Measurements from ENCODE around the gene TMPRSS6.

The TMPRSS6 gene

GRCh38 chr22:37112084-37112728, 2.7 kb upstream of the TMPRSS6 start:
- no peak for DNase-seq

- DNase-seq, result no peak
Measured at GRCh38 chr22:37111156-37111717, 1.7 kb upstream of the TMPRSS6 start.

GRCh38 chr22:37107816-37108621, 1.5 kb downstream of the TMPRSS6 start:
- DNase-seq, result no peak

- no peak for DNase-seq
Measured at GRCh38 chr22:37105990-37106389, 3.5 kb downstream of the TMPRSS6 start.

GRCh38 chr22:37105154-37105553, 4.4 kb downstream of the TMPRSS6 start:
- no peak for DNase-seq

- no peak for DNase-seq
Measured at GRCh38 chr22:37103656-37104452, 5.7 kb downstream of the TMPRSS6 start.

- DNase-seq, result no peak
Measured at GRCh38 chr22:37103151-37103550, 6.4 kb downstream of the TMPRSS6 start.

- no peak for DNase-seq
Measured at GRCh38 chr22:37101311-37102066, 8.0 kb downstream of the TMPRSS6 start.

- DNase-seq, result no peak
Measured at GRCh38 chr22:37100589-37101127, 8.9 kb downstream of the TMPRSS6 start.

- peak; percentile 87 for DNase-seq
Measured at GRCh38 chr22:37098976-37099591, 10.4 kb downstream of the TMPRSS6 start.

- no peak for DNase-seq
Measured at GRCh38 chr22:37097346-37097745, 12.2 kb downstream of the TMPRSS6 start.

- DNase-seq, result no peak
Measured at GRCh38 chr22:37095113-37095512, 14.4 kb downstream of the TMPRSS6 start.

- DNase-seq, result no peak
Measured at GRCh38 chr22:37094239-37094638, 15.3 kb downstream of the TMPRSS6 start.

- DNase-seq, result no peak
Measured at GRCh38 chr22:37092997-37093396, 16.5 kb downstream of the TMPRSS6 start.

- no peak for DNase-seq
Measured at GRCh38 chr22:37091994-37092393, 17.5 kb downstream of the TMPRSS6 start.

- DNase-seq, result no peak
Measured at GRCh38 chr22:37090920-37091695, 18.4 kb downstream of the TMPRSS6 start.

GRCh38 chr22:37089434-37089833, 20.1 kb downstream of the TMPRSS6 start:
- no peak for DNase-seq

- no peak for DNase-seq
Measured at GRCh38 chr22:37088750-37089408, 20.6 kb downstream of the TMPRSS6 start.

GRCh38 chr22:37088108-37088605, 21.4 kb downstream of the TMPRSS6 start:
- DNase-seq, result no peak

- no peak for DNase-seq
Measured at GRCh38 chr22:37086184-37086583, 23.3 kb downstream of the TMPRSS6 start.
